ENCODE measurements around the gene NETO2. TPM values are rescaled to one million over a fixed set of nuclear protein-coding genes. Genes with fewer than 3 reads are reported as not detected.

The NETO2 gene
- total and polyA plus RNA-seq, 2 of the 13 experiments (the other 11 are each of a cell fraction or from before 2014, with no cell fraction given) = 8.2 to 13.5 TPM

- TF ChIP-seq BHLHE40 (IDR thresholded peaks at IDR 0.05; ENCODE audit: low read length) (peak; percentile 4), HNF1A (IDR thresholded peaks at IDR 0.05; ENCODE audit: low read depth) (no peak), HNF1A (CRISPR knock-in tag; IDR thresholded peaks at IDR 0.05; ENCODE audit: borderline replicate concordance) (peak; percentile 46; the same call in 1 of the 2 replicates), NCOA2 (CRISPR knock-in tag; IDR thresholded peaks at IDR 0.05) (no peak; the same call in 1 of the 2 replicates), ZNF333 (CRISPR knock-in tag; IDR thresholded peaks at IDR 0.05; ENCODE audit: borderline replicate concordance) (0 out of 2 replicates have a peak, but pooled peaks have one; percentile 46), ZNF432 (CRISPR knock-in tag; IDR thresholded peaks at IDR 0.05; ENCODE audit: borderline replicate concordance) (no peak), PCBP2 (optimal IDR thresholded peaks at IDR 0.05; ENCODE audit: low read depth, low read length, poor library complexity, severe bottlenecking) (no peak), DNMT3B (CRISPR knock-in tag; conservative IDR thresholded peaks at IDR 0.05) (0 out of 2 replicates have a peak, but pooled peaks have one; percentile 38), ZNF24 (IDR thresholded peaks at IDR 0.05) (no peak), ZFP82 (CRISPR knock-in tag; IDR thresholded peaks at IDR 0.05; ENCODE audit: borderline replicate concordance) (0 out of 2 replicates have a peak, but pooled peaks have one; percentile 11), ZSCAN31 (CRISPR knock-in tag; IDR thresholded peaks at IDR 0.05; ENCODE audit: low read depth) (peak; percentile 78), TBX2 (CRISPR knock-in tag; IDR thresholded peaks at IDR 0.05; ENCODE audit: borderline replicate concordance) (peak; percentile 38; the same call in 1 of the 2 replicates), MEF2D (CRISPR knock-in tag; IDR thresholded peaks at IDR 0.05) (no peak), ZSCAN9 (CRISPR knock-in tag; IDR thresholded peaks at IDR 0.05; ENCODE audit: borderline replicate concordance) (peak; percentile 70; the same call in 1 of the 2 replicates), LBX2 (CRISPR knock-in tag; IDR thresholded peaks at IDR 0.05; ENCODE audit: borderline replicate concordance) (no peak), FOSL1 (CRISPR knock-in tag; IDR thresholded peaks at IDR 0.05; ENCODE audit: borderline replicate concordance) (no peak), ZNF34 (CRISPR knock-in tag; IDR thresholded peaks at IDR 0.05; ENCODE audit: borderline replicate concordance) (peak; percentile 95; the same call in 1 of the 2 replicates), ZMYM3 (CRISPR knock-in tag; IDR thresholded peaks at IDR 0.05) (peak; percentile 79), RFXANK (CRISPR knock-in tag; IDR thresholded peaks at IDR 0.05) (no peak), RARA (CRISPR knock-in tag; IDR thresholded peaks at IDR 0.05) (peak; percentile 6; the same call in 1 of the 2 replicates), ZNF143 (CRISPR knock-in tag; IDR thresholded peaks at IDR 0.05) (0 out of 2 replicates have a peak, but pooled peaks have one; percentile 0)
- TF ChIP-seq, protein P1, sequence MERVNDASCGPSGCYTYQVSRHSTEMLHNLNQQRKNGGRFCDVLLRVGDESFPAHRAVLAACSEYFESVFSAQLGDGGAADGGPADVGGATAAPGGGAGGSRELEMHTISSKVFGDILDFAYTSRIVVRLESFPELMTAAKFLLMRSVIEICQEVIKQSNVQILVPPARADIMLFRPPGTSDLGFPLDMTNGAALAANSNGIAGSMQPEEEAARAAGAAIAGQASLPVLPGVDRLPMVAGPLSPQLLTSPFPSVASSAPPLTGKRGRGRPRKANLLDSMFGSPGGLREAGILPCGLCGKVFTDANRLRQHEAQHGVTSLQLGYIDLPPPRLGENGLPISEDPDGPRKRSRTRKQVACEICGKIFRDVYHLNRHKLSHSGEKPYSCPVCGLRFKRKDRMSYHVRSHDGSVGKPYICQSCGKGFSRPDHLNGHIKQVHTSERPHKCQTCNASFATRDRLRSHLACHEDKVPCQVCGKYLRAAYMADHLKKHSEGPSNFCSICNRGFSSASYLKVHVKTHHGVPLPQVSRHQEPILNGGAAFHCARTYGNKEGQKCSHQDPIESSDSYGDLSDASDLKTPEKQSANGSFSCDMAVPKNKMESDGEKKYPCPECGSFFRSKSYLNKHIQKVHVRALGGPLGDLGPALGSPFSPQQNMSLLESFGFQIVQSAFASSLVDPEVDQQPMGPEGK (CRISPR knock-in tag; IDR thresholded peaks at IDR 0.05) = peak; percentile 98
Measured at GRCh38 chr16:47037746-47038458, 105.8 kb downstream of the NETO2 start (continued).

Data from HepG2 (cell line).